Glutamatergic neuron (in vitro differentiated cells): ENCODE data around the gene TSEN54. TPM values are rescaled to one million over a fixed set of nuclear protein-coding genes. Genes with fewer than 3 reads are reported as not detected.

Experiments
- DNase-seq: peaks from one replicate; pipeline ENCODE4 v3.0.0; 2022
- H3K27ac Mint-ChIP-seq: one replicate; pipeline ENCODE4 v1.8.0; 2020; ENCODE audit warnings: mild to moderate bottlenecking, mixed read lengths, inconsistent platforms; ENCODE audit not compliant: unreplicated experiment
- H3K27me3 Mint-ChIP-seq: one replicate; pipeline ENCODE4 v1.8.0; 2020; ENCODE audit warnings: mild to moderate bottlenecking, moderate library complexity, mixed read lengths, inconsistent platforms; ENCODE audit not compliant: unreplicated experiment
- H3K36me3 Mint-ChIP-seq: one replicate; pipeline ENCODE4 v1.8.0; 2020; ENCODE audit warnings: mild to moderate bottlenecking, mixed read lengths, inconsistent platforms; ENCODE audit not compliant: unreplicated experiment
- H3K4me1 Mint-ChIP-seq: one replicate; pipeline ENCODE4 v1.8.0; 2020; ENCODE audit warnings: mild to moderate bottlenecking, low read depth, mixed read lengths, inconsistent platforms; ENCODE audit not compliant: unreplicated experiment
- H3K4me3 Mint-ChIP-seq: one replicate; pipeline ENCODE4 v1.8.0; 2020; ENCODE audit warnings: mild to moderate bottlenecking, mixed read lengths, inconsistent platforms; ENCODE audit not compliant: unreplicated experiment
- H3K9me3 Mint-ChIP-seq: one replicate; pipeline ENCODE4 v1.8.0; 2020; ENCODE audit warnings: mild to moderate bottlenecking, moderate library complexity, mixed read lengths, inconsistent platforms; ENCODE audit not compliant: unreplicated experiment
- total RNA-seq: library from RNA; stranded (reverse); fragmentation: NEBNext Ultra II Directional; extraction: Animal tissue kit (Norgen Biotek cat#: 25700); gene quantifications from one replicate; pipeline ENCODE4 v1.2.1, GENCODE V29; 2021; ENCODE audit not compliant: unreplicated experiment
- TF ChIP-seq, protein P1 (sequence below): fragments of 200-600 bp; sonication (generic); IDR thresholded peaks from one replicate; pipeline ENCODE4 v1.5.0; 2021; ENCODE audit not compliant: partially characterized antibody, unreplicated experiment

Gene TSEN54
- total RNA-seq, 1 donor from 2014 or later = 26.6 TPM

DNA sequence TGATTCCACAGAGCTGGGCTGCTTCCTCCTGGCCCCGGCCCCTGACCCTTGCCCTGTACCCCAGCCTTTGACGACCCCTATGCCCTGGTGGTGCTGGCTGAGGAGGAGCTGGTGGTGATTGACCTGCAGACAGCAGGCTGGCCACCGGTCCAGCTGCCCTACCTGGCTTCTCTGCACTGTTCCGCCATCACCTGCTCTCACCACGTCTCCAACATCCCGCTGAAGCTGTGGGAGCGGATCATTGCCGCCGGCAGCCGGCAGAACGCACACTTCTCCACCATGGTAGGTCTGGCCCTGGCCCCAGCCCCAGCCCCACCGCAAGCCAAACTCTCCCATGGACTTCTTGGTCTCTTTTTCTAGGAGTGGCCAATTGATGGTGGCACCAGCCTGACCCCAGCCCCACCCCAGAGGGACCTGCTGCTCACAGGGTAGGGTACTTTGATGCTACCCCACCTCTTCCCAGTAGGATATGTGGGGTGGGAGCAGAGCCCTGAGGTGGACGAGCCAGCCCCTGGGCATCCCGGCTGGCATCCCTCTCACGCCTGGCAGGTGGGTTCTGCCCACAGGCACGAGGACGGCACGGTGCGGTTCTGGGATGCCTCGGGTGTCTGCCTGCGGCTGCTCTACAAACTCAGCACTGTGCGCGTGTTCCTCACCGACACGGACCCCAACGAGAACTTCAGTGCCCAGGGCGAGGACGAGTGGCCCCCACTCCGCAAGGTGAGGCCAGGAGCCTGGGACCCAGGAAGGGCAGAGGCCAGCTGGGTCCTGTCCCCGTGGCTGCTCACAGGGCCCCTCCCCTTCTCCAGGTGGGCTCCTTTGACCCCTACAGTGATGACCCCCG, 52.3 kb downstream of the TSEN54 start:
- Mint-ChIP-seq H3K9me3 (peaks cover 5% of the 10 kb centered on the region), H3K27me3 (peaks cover 8% of the 10 kb centered on the region), H3K4me1 (no peaks in the 10 kb centered on the region), H3K36me3 (no peaks in the 10 kb centered on the region), H3K4me3 (no peak overlapping the region), H3K27ac (no peak overlapping the region)
- TF ChIP-seq, protein P1, sequence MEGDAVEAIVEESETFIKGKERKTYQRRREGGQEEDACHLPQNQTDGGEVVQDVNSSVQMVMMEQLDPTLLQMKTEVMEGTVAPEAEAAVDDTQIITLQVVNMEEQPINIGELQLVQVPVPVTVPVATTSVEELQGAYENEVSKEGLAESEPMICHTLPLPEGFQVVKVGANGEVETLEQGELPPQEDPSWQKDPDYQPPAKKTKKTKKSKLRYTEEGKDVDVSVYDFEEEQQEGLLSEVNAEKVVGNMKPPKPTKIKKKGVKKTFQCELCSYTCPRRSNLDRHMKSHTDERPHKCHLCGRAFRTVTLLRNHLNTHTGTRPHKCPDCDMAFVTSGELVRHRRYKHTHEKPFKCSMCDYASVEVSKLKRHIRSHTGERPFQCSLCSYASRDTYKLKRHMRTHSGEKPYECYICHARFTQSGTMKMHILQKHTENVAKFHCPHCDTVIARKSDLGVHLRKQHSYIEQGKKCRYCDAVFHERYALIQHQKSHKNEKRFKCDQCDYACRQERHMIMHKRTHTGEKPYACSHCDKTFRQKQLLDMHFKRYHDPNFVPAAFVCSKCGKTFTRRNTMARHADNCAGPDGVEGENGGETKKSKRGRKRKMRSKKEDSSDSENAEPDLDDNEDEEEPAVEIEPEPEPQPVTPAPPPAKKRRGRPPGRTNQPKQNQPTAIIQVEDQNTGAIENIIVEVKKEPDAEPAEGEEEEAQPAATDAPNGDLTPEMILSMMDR = no peak
- DNase-seq = no peak

DNA sequence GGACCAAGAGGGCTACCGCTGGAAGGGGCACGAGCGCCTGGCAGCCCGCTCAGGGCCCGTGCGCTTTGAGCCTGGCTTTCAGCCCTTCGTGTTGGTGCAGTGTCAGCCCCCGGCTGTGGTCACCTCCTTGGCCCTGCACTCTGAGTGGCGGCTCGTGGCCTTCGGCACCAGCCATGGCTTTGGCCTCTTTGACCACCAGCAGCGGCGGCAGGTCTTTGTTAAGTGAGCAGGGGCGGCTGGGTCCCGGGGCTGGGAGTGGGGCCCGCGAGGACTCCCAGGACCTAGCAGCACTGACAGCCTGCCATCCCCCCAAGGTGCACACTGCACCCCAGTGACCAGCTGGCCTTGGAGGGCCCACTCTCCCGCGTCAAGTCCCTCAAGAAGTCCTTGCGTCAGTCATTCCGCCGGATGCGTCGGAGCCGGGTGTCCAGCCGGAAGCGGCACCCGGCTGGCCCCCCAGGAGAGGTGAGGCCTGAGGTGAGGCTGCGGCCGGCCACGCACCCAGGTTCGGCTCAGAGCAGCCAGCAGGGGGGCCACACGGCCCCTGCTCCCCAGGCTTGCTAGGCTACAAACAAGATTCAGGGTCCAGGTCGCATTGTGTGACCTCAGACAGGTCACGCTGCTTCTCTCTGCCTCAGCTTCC, 53.8 kb downstream of the TSEN54 start:
- Mint-ChIP-seq H3K4me3 (no peak overlapping the region), H3K9me3 (peaks cover 5% of the 10 kb centered on the region), H3K4me1 (no peaks in the 10 kb centered on the region), H3K27ac (no peak overlapping the region), H3K36me3 (no peaks in the 10 kb centered on the region), H3K27me3 (peaks cover 8% of the 10 kb centered on the region)
- no peak for DNase-seq
- TF ChIP-seq, protein P1 = no peak

DNA sequence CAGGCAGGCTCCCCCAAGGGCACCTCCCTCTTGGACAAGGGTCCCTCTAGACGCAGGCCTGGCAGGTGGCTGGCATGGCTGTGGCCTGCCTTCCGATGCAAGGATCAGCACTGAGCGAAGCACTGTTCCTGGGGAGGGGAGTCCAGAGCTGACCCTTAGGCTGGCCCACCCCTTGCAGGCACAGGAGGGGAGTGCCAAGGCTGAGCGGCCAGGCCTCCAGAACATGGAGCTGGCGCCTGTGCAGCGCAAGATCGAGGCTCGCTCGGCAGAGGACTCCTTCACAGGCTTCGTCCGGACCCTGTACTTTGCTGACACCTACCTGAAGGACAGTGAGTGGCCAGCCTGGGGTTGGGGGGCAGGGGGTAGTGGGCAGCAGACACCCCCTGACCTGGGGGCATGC, 54.4 kb downstream of the TSEN54 start:
- Mint-ChIP-seq H3K27me3 (peaks cover 10% of the 10 kb centered on the region), H3K36me3 (no peaks in the 10 kb centered on the region), H3K9me3 (peaks cover 4% of the 10 kb centered on the region), H3K27ac (no peak overlapping the region), H3K4me3 (no peak overlapping the region), H3K4me1 (no peaks in the 10 kb centered on the region)
- TF ChIP-seq, protein P1 = no peak
- peak; percentile 20 for DNase-seq

DNA sequence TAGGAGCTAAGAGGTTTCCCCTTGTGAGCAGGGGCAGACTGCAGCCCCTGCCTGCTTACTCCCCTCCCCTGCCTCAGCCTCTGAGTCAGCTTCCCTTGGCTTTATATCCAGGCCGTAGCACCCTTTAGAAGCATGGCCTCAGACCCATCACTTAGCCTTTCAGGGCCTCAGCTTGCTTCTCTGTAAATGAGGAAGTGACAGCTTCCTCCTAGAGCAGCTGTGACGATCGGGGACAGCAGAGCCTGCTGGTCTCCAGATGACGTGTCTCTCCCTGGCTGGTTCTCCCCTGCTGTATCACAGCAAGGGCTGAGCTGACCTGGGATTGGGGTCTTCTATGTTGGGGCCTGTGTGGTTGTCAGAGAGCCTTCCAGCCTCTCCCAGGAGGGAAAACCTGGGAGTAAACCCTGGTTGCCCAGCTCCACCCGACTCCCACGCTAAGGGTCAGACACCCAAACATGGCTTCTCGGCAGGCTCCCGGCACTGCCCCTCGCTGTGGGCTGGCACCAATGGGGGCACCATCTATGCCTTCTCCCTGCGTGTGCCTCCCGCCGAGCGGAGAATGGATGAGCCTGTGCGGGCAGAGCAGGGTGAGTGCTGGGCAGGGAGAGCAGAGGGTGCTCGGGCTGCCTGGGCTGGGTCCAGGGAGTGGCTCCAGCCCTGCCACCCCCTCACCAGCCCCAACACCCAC, 55.0 kb downstream of the TSEN54 start:
- H3K9me3 Mint-ChIP-seq = peaks cover 2% of the 10 kb centered on the region
- TF ChIP-seq, protein P1 = no peak
- peaks cover 7% of the 10 kb centered on the region for H3K27me3 Mint-ChIP-seq
- H3K4me1 Mint-ChIP-seq = no peaks in the 10 kb centered on the region
- H3K4me3 Mint-ChIP-seq = no peak overlapping the region
- H3K27ac Mint-ChIP-seq = no peak overlapping the region
- no peaks in the 10 kb centered on the region for H3K36me3 Mint-ChIP-seq
- DNase-seq = peak; percentile 46
